Jurkat, Clone E6-1 (cell line): Measurements from ENCODE around the gene VILL. TPM values are rescaled to one million over a fixed set of nuclear protein-coding genes. Genes with fewer than 3 reads are reported as not detected.

Experiments
- DNase-seq: peaks from one replicate; pipeline ENCODE4 v3.0.0-alpha.2; 2011; ENCODE audit warnings: low read depth, low spot score
- H3K4me3 ChIP-seq: 2 replicates; pipeline ENCODE4 v1.5.1; 2011; ENCODE audit warnings: mild to moderate bottlenecking, low read length, control low read depth, moderate library complexity
- polyA plus RNA-seq: library from polyadenylated mRNA; unstranded; fragments of >200 nt; gene quantifications from one replicate; pipeline ENCODE4 v1.2.1, GENCODE V29; 2012; ENCODE audit warnings: missing spikeins; ENCODE audit not compliant: insufficient read length, insufficient read depth

Gene VILL
- polyA plus RNA-seq, result 33.3 TPM

- H3K4me3 ChIP-seq, result no peak within 1 kb of the TSS
- DNase-seq, result no peak
Measured at GRCh38 chr3:37990527-37990926, at the start of gene VILL. VILL (plus strand) TSS chr3:37990786; CDS start chr3:37993673, 2,887 bp downstream.

DNA sequence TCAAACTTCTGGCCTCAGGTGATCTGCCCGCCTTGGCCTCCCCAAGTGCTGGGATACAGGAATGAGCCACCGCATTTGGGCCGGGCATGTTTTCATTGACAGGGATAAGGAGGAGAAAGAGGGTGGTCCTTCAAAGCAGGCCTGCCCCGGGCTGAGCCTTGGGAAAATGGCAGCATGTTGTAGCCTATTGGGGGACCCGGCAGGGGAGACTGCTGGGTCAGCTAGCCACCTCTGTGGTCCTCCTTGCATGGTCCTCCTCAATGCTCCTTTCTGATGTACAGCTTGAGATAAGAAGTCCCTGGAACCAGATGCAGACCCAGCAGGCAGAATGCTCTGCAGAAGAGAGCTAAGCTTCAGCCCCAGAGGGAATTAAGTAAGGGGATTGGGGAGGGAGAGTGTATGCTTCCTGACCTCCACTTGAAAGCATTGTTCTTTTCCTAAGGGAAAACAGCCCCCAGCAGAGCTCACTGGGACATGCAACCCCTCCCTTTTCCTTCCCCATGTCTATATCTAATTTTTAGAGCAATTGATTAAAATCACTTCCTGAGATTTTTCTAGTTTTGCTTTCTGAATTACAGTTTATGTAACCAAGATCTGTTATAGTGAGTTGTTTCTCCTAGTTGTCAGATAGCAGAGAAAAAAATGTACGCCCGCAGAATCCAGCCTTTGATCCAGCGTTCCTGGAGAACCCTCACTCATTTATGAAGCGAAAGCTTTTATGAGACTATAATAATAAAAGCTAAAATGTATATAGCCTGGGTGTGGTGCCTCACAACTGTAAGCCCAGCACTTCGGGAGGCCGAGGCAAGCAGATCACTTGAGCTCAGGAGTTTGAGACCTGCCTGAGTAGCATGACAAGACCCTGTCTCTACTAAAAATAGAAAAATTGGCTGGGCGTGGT lies 48.7 kb upstream of the VILL start:
- no peak overlapping the region for H3K4me3 ChIP-seq
- DNase-seq, result no peak

DNA sequence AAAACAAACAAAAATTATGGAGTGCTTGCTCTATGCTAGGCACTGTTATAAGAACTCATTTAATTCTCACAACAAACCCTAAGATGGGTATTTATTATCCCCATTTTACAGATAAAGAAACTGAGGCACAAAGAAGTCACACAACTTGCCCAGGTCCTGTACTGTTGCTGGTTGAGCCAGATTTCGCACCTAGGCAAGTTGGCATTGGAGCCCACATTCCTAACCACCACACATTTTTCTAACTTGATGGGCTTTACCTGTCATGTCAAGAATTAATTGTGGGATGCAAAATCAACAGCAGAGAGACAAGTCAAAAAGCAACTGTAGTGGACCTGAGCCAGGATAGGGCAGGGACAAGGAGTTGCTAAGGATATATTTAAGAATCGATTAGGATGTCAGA lies 47.9 kb upstream of the VILL start:
- H3K4me3 ChIP-seq, result no peak overlapping the region
- no peak for DNase-seq

GRCh38 chr3:37943126-37943525 lies 47.5 kb upstream of the VILL start:
- H3K4me3 ChIP-seq, result no peak overlapping the region
- DNase-seq, result no peak

DNA sequence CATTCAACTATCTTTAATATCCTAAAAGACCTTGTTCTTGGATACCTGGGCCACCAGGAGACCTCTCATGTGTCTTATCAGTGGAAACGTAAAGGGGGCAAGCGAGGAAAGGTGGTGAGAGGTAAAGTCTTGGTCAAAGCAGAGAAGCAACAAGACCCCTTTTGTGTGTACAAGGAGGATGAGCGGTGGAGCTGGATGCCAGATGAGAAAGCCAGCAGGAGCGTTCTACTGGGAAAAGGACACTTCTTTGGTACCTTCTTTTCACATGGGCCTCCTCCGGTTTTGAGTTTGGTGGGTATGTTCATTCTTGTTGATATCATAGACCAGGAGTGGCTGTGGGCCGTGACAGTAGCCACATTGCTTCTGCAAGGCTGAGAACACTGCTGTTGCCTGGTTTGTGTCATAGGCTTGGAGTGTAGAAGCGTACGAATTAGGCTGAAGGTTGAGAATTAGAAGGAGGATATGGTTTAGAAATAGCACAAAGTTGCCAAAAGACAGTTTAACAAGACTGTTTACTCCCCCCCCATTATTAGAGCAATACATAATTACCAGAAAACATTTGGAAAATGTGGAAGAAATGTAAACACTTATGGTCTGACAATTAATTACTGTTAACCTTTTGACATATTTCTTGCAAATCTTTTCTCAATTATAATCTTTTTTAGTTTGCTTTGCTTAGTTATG lies 46.8 kb upstream of the VILL start:
- H3K4me3 ChIP-seq, result no peak overlapping the region
- DNase-seq, result no peak

GRCh38 chr3:37944391-37944842 lies 46.2 kb upstream of the VILL start:
- H3K4me3 ChIP-seq, result no peak overlapping the region
- DNase-seq, result no peak

DNA sequence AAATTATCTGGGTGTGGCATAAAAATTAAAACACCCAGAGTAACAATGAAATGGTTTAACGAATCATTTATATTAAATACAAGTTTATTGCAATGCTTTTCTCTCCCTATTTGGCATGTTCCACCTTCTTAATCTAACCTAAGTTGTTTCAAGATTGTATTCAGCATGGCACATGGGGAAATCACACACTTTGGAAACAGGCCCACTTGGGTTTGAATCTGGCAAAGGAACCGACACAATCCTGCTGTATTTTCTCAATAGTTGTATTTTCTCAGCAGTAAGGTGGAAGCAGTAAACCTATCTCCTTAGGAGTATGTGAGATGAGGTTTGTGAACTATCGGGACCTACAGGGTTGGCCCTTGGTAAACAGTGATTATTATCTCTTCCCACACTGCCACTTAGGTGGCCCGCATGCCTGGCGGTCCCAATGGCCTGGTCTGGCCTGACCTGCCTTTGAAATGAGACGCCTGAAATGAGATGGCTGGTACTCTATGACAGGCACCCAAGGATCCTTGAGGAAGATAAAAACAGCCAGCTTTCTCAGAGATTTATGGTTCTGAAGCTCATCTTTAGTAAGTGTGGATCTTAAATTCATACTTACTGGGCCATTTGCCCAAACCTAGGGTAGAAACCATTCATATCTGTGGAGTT lies 45.3 kb upstream of the VILL start:
- no peak for DNase-seq
- no peak overlapping the region for H3K4me3 ChIP-seq

- no peak for DNase-seq
- no peak overlapping the region for H3K4me3 ChIP-seq
Measured at GRCh38 chr3:37945807-37946530, 44.6 kb upstream of the VILL start.

DNA sequence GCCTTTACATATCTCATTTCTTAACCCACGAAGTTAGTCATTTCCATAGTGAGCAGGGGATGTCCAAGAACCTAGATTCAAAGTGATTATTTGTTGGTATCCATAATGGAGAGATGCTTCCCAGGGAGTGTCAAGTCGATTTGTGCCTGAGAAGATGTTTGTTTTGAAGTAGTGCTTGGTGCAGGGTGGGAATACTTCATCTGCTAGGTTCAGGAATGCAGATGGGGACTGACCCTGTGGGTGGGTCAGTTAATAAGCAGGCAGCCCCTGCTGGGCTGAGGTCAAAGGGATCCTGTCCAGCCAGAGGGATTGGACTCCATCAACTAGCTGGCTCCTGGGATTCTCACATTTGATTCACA lies 44.1 kb upstream of the VILL start:
- no peak for DNase-seq
- H3K4me3 ChIP-seq, result no peak overlapping the region

- no peak for DNase-seq
- no peak overlapping the region for H3K4me3 ChIP-seq
Measured at GRCh38 chr3:37949866-37950265, 40.7 kb upstream of the VILL start.

DNA sequence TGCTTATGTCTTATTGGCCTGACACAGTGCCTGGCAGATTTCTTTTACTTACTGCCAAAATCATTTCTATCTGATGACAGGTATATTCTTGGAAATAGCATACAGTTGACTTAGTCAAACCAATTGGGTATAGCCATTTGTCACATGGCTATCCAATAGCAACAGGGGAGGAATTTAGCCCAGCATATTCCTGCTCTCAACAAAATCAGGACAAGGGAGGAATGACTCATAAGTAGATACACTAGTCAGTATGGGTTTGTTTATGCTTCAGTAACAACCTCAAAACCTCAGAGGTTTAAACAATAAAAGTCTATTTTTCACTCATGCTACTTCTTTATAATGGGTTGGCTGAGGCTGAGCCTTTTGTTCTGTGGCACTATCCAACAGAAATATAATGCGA lies 38.0 kb upstream of the VILL start:
- DNase-seq, result no peak
- no peak overlapping the region for H3K4me3 ChIP-seq

GRCh38 chr3:37953226-37953625 lies 37.4 kb upstream of the VILL start:
- H3K4me3 ChIP-seq, result no peak overlapping the region
- no peak for DNase-seq

GRCh38 chr3:37953707-37954394 lies 36.7 kb upstream of the VILL start:
- no peak for DNase-seq

GRCh38 chr3:37954881-37955280 lies 35.7 kb upstream of the VILL start:
- no peak overlapping the region for H3K4me3 ChIP-seq
- DNase-seq, result no peak

More at GRCh38 chr3:37953707-37954394, 36.7 kb upstream of the VILL start:
- no peak overlapping the region for H3K4me3 ChIP-seq

DNA sequence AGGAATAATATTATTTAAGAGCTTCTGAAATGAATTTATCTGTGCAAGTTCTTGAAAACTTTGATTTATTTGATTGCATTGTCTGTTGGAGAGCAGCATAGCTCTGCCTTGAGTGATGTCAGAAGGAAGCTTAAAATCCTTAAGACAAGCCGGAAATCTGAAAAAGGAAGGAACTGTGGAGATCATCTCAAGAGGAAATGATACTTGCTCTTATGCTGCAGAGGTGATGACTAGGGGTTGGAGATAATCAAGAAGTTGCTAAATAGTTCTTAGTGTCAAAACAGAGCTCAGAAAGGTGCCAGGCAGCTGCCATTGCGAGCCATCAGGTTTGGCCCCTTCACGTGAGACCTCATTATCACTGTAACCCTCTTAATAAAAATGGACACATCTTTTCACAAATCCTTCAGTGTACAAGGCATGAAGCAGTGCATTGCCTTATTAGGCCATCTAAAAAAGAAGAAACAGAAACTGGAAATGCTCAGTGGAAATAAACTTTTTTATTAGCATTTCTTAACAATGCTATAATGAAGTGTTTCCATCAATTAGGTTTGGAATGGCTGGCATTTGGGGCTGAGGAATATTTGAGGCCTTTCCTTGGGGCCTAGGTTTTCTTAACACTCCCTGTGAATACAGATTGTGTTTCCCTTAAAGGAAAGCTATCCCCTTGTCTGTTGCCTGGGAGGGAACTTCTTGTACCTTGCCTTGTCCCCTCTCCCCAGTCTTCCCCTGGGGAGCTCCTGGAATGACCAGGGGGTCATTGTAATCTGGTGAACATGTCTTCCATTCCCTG lies 34.5 kb upstream of the VILL start:
- no peak for DNase-seq
- no peak overlapping the region for H3K4me3 ChIP-seq

- H3K4me3 ChIP-seq, result peak overlapping the region; percentile 4; the same call in 1 of the 2 replicates
- DNase-seq, result peak; percentile 60
Measured at GRCh38 chr3:37956723-37957538, 33.7 kb upstream of the VILL start.

- H3K4me3 ChIP-seq, result no peak overlapping the region; the same call in 1 of the 2 replicates
- no peak for DNase-seq
Measured at GRCh38 chr3:37957539-37957936, 33.0 kb upstream of the VILL start.
